AG09319 (cell line): ENCODE results near the gene PPP1CB.
A peak's percentile ranks its signal among the peaks of the same experiment; 100 is the strongest.

Experiments used
- DNase-seq: peaks from one replicate; pipeline ENCODE4 v3.0.0-alpha.2; 2010; ENCODE audit warnings: low read depth; ENCODE audit errors: extremely low read depth
- CTCF ChIP-seq: IDR thresholded peaks from 2 replicates; pipeline ENCODE4 v1.5.1; 2011; ENCODE audit warnings: low read depth, mild to moderate bottlenecking, inconsistent platforms, low read length, moderate library complexity

The PPP1CB gene

GRCh38 chr2:28751252-28751955 lies at the start of gene PPP1CB:
TSS of gene PPP1CB (plus strand) at chr2:28751830. CDS start at chr2:28752125, 295 bp downstream.
- TF ChIP-seq CTCF = peak; percentile 13
- peak; percentile 94 for DNase-seq

- TF ChIP-seq CTCF = no peak
- no peak for DNase-seq
These were observed 49.2 kb upstream of the PPP1CB start for GRCh38 chr2:28702415-28702861.

- no peak for DNase-seq
- no peak for TF ChIP-seq CTCF
These were observed 48.8 kb upstream of the PPP1CB start for GRCh38 chr2:28702878-28703277.

- no peak for DNase-seq
- TF ChIP-seq CTCF = no peak
These were observed 47.0 kb upstream of the PPP1CB start for GRCh38 chr2:28704621-28705020.

GRCh38 chr2:28705751-28706440 lies 45.7 kb upstream of the PPP1CB start:
- DNase-seq = no peak
- TF ChIP-seq CTCF = no peak

GRCh38 chr2:28707592-28707991 lies 44.0 kb upstream of the PPP1CB start:
- no peak for DNase-seq
- no peak for TF ChIP-seq CTCF

GRCh38 chr2:28709101-28709500 lies 42.5 kb upstream of the PPP1CB start:
- DNase-seq = no peak
- TF ChIP-seq CTCF = no peak
